Effector memory CD4-positive, alpha-beta T cell (primary cell): ENCODE data around the gene SERTAD4.

ENCODE experiments used
- DNase-seq, 3 donors: peaks; one replicate each; pipeline ENCODE4 v3.0.0-alpha.2; 2020
- H3K27ac ChIP-seq: 2 replicates; pipeline ENCODE4 v1.7.0; 2013; ENCODE audit warnings: mild to moderate bottlenecking, low read length, moderate library complexity; ENCODE audit not compliant: insufficient read depth, poor library complexity, severe bottlenecking
- H3K27me3 ChIP-seq: replicated peaks from 2 replicates; pipeline ENCODE4 v1.7.0; 2013; ENCODE audit warnings: mild to moderate bottlenecking, low read length; ENCODE audit not compliant: insufficient read depth, control insufficient read depth, poor library complexity, severe bottlenecking
- H3K36me3 ChIP-seq: 2 replicates; pipeline ENCODE4 v1.7.0; 2013; ENCODE audit warnings: mild to moderate bottlenecking, low read length, moderate library complexity; ENCODE audit not compliant: control insufficient read depth, insufficient read depth
- H3K4me1 ChIP-seq: 2 replicates; pipeline ENCODE4 v1.7.0; 2013; ENCODE audit warnings: low read length, mild to moderate bottlenecking; ENCODE audit not compliant: control insufficient read depth, insufficient read depth, poor library complexity, severe bottlenecking
- H3K4me3 ChIP-seq: 2 replicates; pipeline ENCODE4 v1.7.0; 2013; ENCODE audit warnings: low read length, low read depth, mild to moderate bottlenecking; ENCODE audit not compliant: insufficient read depth, poor library complexity, severe bottlenecking
- H3K9me3 ChIP-seq: 2 replicates; pipeline ENCODE4 v1.7.0; 2013; ENCODE audit warnings: mild to moderate bottlenecking, low read length, moderate library complexity; ENCODE audit not compliant: control insufficient read depth

Gene SERTAD4

DNA sequence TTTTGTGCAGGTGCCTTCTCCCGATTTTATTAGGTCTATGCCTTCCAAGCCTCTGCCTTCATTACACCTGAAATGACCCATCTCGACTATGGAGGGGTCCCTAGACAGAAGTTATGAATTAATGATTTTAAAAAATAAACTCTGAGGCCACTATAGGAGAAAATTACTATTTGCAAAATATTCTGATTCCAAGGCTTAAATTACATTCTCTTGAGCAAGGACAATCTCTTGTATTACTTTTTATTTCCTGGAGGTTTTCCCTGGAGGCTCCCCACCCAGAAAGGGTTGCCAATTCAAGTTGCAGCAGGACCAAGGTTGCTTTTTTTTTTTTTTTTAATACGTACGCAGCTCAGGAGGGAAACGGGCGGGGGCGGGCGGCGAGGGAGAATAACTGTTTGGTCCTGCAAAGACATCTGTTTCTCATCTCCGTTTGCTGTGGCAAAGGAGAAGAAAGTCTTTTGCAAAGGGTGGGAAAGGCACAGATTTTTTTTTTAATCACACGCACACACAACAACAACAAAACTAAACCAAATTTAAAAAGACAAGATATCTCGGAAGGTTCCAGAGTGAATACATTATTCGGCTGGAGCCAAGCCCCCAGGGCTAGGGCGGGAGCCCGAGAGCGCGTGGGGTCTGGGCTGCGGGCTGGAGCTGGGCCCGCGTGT, 618 bp upstream of the SERTAD4 start:
- Histone ChIP-seq H3K27ac (no peak overlapping the region), H3K36me3 (no peaks in the 10 kb centered on the region), H3K9me3 (no peaks in the 10 kb centered on the region), H3K4me1 (peaks cover 8% of the 10 kb centered on the region), H3K4me3 (no peak overlapping the region), H3K27me3 (peaks cover 22% of the 10 kb centered on the region)
- no peak for DNase-seq

DNA sequence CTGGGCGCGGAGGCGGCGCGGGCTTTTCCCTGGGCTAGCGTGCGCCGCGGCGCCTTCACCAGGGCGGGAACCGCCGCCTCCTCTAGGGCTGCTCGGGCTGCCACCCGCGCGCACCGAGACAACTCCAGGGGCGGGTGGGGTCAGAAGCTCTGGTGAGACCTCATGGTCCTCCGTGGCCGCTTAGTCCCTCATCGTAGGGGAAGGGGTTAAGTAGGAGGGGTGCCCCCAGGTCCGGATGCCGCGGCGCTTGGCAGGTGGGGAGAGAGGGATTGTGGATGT, 559 bp downstream of the SERTAD4 start:
- Histone ChIP-seq H3K4me3 (peak overlapping the region; percentile 45), H3K4me1 (peaks cover 8% of the 10 kb centered on the region), H3K27ac (no peak overlapping the region), H3K9me3 (no peaks in the 10 kb centered on the region), H3K36me3 (no peaks in the 10 kb centered on the region), H3K27me3 (peaks cover 22% of the 10 kb centered on the region)
- DNase-seq = no peak

DNA sequence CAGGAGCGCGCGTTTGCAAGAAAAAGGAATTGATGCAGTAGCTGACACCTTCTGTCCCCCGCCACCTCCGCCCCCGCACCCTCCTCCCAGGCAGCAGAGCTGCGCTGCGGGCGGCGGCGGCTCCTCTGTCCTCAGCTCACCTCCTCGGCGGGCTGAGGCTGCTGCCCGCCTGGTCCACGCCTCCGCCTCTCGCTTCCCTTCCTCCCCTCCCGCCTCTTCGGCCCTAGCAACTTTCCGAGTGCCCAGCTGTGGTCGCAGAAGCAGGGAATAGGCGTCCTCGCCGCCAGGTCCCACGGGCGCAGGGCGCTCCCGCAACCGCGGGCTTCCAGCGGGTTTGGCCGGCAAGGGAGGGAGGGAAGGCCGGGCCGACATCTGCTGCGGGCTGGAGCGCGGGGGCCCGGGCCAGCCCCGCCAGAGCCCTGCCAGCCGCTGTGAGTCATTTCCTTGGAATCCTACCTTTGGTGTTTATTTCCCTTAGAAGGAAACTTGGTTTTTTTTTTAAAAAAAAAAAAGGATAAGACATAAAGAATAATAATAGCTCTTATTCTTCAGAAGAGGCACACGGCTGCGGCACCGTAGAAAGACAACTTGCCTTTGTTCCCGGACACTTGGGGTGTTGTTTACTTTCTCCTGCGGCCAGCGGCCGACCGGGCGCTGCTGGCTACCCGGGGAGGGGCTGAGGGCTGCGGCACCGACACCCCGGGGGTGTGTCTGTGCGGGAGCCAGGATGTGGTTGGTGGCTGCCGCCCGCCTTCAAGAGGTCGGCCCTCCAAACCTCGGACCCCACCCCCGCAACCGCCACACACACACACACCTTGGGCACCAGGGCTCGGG, 1.1 kb downstream of the SERTAD4 start:
- DNase-seq = no peak
- H3K4me1 ChIP-seq = peaks cover 8% of the 10 kb centered on the region
- H3K9me3 ChIP-seq = no peaks in the 10 kb centered on the region
- H3K4me3 ChIP-seq = peak overlapping the region; percentile 45
- peaks cover 26% of the 10 kb centered on the region for H3K27me3 ChIP-seq
- H3K27ac ChIP-seq = no peak overlapping the region
- no peaks in the 10 kb centered on the region for H3K36me3 ChIP-seq

DNA sequence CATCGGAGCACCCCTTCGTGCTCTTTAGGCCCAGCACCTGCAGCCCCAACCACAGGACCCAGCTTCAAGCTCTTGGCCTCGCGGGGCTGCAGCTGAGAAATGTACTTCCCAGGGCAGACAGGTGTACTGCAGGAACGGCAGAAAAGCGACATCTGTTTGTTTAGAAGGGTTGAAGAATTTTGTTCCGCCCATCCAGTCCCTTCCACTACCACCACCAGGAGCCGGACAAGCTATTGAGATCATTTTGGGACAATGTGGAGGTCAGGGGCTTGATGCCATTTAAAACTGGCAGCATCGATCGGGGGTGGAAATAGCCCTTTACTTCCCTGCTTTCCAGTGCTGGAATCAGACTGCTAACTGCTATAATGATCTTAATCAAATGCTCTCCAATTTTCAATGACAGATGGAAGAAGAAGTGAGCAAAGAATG, 1.7 kb downstream of the SERTAD4 start:
- Histone ChIP-seq H3K4me3 (no peak overlapping the region), H3K27ac (no peak overlapping the region)
- no peak for DNase-seq

DNA sequence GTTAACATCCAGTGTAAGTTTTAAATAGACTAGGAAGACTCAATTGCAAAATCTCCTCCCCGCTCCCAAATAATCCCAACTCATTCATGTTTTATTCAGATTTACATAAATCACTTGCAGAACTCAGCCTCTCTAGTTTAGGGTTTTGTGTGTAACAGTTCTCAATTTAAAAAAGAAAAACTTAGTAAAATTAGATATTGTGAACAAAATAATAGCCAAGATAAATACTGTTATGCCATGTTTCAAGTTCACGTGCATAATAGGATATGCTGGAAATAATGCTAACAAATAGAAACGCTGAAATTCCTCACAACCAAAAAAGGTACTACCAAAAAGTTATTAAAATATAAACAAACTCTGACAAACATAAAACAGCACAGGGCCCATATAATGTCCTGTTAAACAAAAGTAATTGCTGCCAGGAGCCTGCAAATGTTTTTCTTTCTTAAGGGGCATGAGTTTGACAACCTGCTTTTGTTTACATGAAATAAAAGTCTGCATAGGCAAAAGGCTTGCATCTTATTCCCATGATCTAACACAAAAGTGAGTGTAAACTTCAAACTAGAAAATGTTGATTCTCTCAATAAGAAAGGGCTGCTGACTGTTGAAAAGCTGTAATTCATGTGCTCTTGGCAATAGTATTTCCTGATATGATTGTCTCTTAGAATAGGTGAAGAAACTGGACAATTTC, 2.9 kb downstream of the SERTAD4 start:
- Histone ChIP-seq H3K27ac (no peak overlapping the region), H3K36me3 (no peaks in the 10 kb centered on the region), H3K4me1 (peaks cover 8% of the 10 kb centered on the region), H3K9me3 (no peaks in the 10 kb centered on the region), H3K27me3 (peaks cover 28% of the 10 kb centered on the region), H3K4me3 (no peak overlapping the region)
- no peak for DNase-seq

More for the DNA sequence above, 1.7 kb downstream of the SERTAD4 start:
- no peaks in the 10 kb centered on the region for H3K9me3 ChIP-seq
- peaks cover 8% of the 10 kb centered on the region for H3K4me1 ChIP-seq
- peaks cover 28% of the 10 kb centered on the region for H3K27me3 ChIP-seq
- H3K36me3 ChIP-seq = no peaks in the 10 kb centered on the region

DNA sequence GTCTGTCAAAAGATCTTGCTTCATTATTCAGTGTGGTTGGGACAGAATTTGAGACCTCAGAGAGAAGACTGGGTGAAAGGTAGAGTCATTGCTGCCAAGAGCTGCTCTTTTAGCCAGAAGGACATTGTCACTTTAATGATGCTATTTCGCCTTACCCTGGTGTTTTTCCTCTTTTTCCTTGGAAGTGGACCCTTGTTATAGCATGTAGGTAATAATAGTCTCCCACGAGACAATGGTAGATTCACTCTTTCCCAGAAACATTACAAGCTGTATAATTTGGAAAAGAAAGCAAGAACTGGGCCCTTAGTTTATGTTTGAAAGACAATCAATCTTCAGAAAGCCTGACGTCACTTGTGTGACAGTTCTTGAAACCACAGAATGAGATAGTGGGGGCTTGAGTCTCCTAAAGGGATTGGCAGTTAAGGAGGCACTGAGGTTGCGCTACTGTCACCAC, 3.8 kb downstream of the SERTAD4 start:
- DNase-seq = no peak
- peaks cover 8% of the 10 kb centered on the region for H3K4me1 ChIP-seq
- H3K36me3 ChIP-seq = no peaks in the 10 kb centered on the region
- no peak overlapping the region for H3K27ac ChIP-seq
- peaks cover 28% of the 10 kb centered on the region for H3K27me3 ChIP-seq
- H3K4me3 ChIP-seq = no peak overlapping the region
- no peaks in the 10 kb centered on the region for H3K9me3 ChIP-seq

DNA sequence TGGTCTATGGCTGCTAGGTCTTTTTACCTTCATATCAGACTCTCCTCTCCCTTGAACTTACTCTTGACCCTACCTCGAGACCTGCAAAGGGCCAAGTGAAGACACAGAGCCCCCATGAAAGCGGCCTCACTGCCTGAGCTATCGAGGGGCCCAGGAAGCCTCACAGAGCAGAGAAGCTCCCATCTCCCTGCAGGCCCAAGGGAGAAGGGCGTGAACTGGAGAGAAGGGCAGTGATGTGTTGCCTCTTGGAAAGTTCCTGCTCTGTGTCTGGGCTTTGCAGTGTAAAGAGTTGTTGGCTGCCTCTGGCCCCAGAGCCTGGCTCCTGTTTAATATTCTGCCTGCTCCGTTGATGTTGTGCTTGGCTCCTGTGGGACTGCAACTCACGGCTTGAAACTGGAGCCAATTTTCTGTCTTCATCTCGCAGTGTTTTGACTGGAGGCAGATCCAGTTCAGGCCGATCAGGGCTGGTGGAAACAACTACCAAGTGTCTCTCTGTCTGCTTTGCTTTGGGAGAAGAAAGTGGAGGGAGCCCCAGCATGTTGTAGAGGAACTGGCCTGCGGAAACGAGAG, 4.3 kb downstream of the SERTAD4 start:
- no peak for DNase-seq
- H3K4me1 ChIP-seq = peaks cover 8% of the 10 kb centered on the region
- H3K27ac ChIP-seq = no peak overlapping the region
- H3K27me3 ChIP-seq = peaks cover 23% of the 10 kb centered on the region
- no peaks in the 10 kb centered on the region for H3K9me3 ChIP-seq
- no peak overlapping the region for H3K4me3 ChIP-seq
- no peaks in the 10 kb centered on the region for H3K36me3 ChIP-seq

DNA sequence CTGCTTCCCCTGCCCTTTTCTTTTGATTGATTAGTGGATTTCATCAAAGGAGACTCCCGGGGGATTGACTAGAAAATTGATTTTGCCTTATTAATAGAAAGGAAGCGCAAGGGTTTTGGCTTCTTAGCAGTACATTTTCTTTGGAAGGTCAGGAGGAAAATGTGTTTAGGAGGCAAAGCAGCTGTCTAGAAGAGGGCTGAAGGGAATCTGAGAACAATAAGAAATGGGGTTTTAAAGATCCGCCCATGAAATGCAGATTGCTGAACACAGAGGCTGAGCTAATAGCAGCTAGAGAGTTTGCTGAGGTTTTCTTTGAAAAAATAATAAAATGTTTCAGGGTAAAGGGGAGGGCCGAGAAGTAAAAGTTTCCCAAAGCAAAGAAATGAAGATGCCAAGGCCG, 4.9 kb downstream of the SERTAD4 start:
- no peak overlapping the region for H3K27ac ChIP-seq
- no peaks in the 10 kb centered on the region for H3K36me3 ChIP-seq
- no peak overlapping the region for H3K4me3 ChIP-seq
- H3K4me1 ChIP-seq = peaks cover 8% of the 10 kb centered on the region
- H3K9me3 ChIP-seq = no peaks in the 10 kb centered on the region
- DNase-seq = no peak
- peaks cover 19% of the 10 kb centered on the region for H3K27me3 ChIP-seq

DNA sequence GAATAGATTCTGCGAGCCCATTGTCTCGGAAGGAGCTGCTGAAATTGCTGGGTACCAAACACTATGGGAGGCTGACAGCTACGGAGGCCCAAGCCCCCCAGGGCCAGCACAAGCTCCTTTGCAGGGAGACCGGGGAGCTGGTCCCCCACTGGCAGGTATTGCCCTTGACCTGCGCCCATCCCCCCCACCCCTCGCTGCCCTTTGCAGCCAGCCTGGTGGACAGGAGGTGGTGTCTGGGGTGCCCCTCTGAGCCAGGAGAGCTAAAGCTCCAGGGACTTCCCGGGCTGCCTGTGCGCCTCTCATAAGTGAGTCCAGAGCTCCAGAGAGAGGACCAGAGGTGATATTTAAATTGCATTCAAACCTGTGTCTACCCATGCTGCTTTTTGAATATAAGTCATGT, 5.4 kb downstream of the SERTAD4 start:
- no peak overlapping the region for H3K4me3 ChIP-seq
- DNase-seq = no peak
- H3K27me3 ChIP-seq = peaks cover 19% of the 10 kb centered on the region
- H3K4me1 ChIP-seq = peaks cover 8% of the 10 kb centered on the region
- no peaks in the 10 kb centered on the region for H3K9me3 ChIP-seq
- no peaks in the 10 kb centered on the region for H3K36me3 ChIP-seq
- no peak overlapping the region for H3K27ac ChIP-seq
